Activated CD4-positive, alpha-beta T cell treated with anti-CD3 and anti-CD28 coated beads, Interleukin-2, Interleukin-4, amounts not matched to agents 100 ng/mL and 50 ng/mL, durations not matched to agents 16 hours and 8 hours (primary cell): ENCODE data around the gene IDI2.
"Not testable (repeated sequence)": the region's sequence is repeated elsewhere in the genome, so short reads cannot be mapped to it uniquely, and the experiment has no call there.

Experiments used
- DNase-seq: peaks from one replicate; pipeline ENCODE4 v3.0.0-alpha.2; 2020; ENCODE audit warnings: low spot score

IDI2 gene

DNA sequence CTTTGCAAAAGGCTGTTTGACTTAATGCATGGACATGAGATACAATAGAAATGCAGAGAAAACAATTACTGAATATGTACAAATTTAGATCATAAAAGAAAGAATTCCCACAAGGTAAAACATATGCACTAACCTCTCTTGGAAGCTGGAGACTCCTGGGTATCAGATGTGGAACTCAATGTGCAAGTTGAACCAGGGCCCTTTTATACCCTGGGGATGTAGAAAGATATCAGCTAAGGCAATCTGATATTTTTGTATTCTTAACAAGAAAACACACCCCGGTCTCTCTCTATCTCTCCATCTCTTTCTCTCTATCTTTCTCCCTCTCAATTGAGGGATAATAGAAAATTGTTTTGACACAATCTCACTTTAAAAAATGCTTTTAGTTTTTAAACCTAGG, at the start of gene IDI2:
IDI2 (minus strand) TSS at position 177 of the 400 bp plus-strand sequence. CDS start 1,136 bp downstream, outside the sequence.
- no peak for DNase-seq

GRCh38 chr10:1074748-1075308, 49.2 kb upstream of the IDI2 start:
- no peak for DNase-seq

DNA sequence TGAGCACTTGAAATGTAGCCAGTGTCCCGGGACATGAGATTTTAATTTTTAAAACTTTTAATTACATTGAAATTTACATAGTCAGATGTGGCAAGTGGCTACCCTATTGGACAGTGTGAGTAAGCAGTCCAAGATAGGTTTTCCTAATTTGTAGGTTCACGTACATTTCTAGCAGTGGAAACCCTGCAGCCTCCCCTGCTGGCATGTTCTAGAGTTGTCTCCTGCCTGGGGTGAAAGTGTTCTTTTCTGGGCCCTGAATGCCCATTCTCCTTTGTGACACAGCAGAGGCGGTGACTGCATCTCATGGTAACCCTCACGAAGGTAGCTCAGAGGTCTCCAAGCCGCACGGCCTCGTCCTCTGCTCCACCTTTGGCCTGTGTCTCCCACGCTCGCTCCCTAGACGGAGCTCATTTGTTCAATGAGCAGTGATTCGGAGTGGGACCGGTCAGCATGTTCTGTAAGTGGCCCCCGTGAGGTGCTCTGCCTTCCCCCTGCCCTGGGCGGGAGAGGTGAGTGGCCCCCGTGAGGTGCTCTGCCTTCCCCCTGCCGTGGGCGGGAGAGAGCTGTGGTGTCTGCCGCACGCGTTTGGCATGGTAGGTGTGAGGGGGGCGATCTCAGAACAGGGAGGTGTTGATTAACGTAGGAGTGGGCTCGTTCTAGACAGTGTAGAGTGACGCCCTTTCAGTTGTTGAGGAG, 48.5 kb upstream of the IDI2 start:
- DNase-seq = no peak

DNA sequence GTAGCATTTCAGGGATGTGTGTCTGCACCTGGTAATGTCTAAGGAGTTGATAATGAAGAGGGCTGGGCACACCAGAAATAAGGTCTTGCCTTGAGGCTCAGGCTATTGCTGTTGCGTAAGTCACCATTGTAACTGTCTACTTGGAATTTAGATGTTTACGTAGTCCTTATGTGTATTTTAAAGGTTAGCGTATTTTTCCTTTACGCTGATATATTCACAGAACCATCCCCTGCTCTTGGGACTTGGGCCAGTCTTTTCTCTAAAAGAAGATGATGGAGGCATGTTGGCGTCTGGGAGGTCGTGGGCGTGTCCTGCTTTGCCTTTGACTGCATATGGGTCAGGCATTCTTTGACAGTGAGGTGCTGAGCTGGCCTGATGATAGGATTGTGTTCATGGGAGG, 45.3 kb upstream of the IDI2 start:
- no peak for DNase-seq

DNA sequence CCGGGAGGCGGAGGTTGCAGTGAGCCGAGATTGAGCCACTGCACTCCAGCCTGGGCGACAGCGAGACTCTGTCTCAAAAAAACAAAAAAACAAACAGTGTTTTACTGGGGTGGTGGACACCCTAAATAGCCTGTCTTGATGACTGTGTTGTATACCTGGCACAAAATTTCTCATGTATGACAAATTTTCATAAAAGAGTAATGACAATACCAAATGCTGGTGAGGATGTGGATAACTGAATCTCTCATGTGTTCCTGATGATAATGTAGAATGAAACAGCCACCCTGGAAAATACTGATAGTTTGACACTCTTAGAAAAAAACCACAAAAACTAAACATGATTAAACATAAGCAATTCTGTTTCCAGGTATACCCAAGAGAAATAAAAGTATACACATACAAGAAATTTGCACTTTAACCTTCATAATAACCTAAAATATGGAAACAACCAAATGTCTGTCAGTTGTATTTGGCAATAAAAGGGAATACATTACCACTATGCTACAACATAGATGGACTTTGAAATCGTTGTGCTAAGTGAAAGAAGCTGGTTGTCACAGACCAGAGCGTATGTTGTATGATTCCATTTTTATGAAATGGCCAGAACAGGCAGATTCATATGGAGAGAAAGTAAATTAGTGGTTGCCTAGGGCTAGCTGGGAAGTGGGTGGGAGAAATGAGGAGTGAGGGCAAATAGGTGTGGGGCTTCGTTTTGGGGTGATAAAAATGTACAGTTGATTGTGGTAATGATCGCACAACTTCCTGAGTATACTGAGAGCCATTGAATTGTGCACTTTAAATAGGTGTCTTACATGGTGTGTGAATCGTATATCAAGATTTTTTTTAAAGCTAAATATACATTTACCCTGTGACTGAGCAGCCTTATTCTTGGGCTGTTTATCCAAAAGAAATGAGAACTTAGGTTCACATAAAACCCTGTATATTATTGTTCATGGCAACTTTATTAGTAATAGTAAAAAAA, 43.0 kb upstream of the IDI2 start:
- DNase-seq = no peak

- not testable (repeated sequence) for DNase-seq
These were observed 41.1 kb upstream of the IDI2 start for GRCh38 chr10:1066734-1067133.

DNA sequence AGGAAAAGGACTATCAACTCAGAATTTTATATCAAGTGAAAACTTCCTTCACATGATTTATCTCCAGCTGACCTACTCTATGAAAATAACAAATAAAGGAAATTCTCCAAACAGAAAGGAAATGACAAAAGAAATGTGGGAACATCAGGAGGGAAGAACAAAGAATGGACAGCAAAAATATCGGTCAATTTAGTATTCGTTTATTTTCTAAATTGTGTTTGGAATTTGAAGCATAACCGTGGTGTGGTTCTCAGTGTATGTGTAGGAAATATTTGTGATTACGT, 39.2 kb upstream of the IDI2 start:
- no peak for DNase-seq

DNA sequence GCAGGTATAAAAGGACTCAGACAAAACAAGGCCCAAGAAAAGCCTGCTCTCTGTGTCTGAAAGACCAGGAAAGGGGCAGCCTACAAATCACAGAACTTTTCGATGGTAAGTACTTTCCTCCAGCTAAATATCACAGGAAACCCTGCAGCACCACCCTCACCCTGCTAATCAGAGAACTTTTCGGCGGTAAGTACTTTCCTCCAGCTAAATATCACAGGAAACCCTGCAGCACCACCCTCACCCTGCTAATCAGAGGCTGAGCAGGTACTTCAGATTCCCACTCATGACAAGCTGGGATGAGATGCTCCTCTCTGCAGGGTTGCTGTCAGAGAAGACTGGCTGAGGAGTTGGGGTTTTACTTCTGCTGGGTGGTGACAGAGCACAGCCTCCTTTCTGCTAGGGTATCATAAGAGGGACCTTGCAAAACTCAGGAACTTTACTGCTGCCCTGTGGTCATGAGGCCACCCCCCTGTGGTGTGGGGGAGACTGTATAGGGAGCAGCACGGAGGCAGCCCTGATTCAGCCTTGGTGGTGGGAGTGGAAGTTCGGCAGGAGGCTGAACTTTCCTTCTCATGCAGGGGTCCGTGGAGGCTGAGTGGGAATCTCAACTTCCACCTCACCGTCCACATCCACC, 37.7 kb upstream of the IDI2 start:
- DNase-seq = no peak

DNA sequence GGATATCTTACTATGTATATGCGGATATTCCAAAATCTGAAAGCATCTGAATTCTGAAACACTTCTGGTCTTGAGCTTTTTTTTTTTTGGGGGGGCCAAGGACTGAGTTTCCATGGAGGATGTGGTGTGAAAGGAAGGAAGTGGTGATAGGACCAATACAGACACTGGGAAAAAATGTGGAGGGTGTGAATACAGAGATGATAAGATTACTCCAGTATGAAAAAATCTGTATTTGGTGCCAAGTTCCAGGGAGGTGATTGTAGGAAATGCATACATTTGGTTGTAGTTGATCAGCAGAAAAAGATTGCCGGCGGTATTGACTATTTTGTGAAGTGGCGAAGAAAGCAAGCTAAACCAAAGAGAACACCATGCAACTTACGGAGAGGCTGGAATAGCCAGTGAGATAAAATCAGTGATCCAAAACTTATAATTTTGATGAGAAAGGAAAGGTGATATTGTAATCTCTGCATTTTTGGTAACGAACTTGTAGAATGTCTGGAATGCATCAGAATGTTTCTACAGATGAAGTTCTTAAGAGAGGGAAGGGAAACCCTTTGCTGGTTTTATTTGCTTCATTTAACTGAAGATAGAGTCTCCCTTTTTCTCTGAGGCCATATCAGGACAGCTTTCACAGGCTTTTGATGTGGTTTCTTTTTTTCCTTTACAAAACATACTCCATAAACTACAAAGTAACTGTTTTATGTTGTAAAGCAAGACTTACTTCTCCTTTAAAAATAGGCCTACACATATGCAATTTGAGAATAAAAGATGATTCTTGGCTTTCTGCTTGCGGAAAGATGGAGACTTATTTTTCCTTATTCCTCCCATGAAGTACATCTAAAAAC, 36.5 kb upstream of the IDI2 start:
- DNase-seq = no peak

DNA sequence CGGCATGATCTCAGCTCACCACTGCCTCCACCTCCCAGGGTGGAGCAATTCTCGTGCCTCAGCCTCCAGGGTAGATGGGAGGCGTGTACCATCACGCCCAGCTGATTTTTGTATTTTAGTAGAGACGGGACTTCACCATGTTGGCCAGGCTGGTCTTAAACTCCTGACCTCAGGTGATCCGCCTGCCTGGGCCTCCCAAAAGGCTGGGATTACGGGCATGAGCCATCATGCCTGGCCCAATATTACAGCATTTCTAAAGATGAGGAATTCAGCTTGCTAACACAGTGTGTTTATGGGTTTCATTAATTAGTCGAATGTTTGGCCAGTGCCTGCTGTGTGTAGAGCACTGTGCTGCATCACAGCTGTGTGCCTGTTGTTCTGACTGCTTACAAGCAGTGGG, 34.2 kb upstream of the IDI2 start:
- no peak for DNase-seq

DNA sequence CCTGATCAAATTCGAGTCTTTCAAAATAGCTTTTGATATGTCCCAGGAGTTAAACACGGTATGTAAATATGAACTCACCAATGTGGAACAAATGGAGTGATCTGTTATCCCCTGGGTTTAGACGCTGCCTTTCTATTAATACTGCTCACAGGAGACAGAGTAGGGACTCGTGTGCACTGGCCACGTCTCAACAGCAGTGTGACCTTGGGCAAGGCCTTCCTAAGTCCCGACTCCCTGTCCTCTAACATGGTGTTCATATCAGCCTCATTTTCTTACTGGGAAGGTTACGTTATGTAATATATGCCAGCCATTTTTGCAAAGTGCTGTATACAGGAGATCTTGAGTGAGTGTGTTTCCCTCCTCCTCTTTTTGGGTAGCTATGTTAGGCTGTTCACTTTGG, 32.4 kb upstream of the IDI2 start:
- DNase-seq = no peak

DNA sequence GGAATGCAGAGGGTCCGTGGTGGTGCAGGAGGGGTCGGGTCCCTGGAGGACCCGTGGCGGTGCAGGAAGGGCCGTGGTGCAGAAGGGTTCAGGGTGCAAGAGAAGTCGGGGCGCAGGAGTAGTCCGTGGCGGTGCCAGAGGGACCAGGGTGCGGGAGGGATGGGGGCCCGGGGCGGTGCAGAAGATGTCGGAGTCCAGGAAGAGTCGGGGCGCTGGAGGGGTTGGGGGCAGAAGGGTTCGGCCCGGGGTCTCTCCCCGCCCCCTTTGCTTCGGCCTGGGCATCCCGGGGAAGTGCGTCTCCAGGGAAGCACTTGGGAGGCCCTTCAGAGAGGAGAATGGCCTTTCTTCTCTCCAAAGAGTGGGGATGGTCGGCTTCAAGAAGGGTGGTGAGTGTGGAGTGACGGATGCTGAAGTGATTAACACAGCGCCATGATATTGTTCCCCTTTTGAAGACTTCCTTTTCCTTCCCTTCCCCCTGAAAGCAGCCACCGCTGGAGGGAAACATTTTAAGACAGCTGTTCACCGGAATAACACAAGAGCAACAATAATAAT, 31.5 kb upstream of the IDI2 start:
- no peak for DNase-seq

DNA sequence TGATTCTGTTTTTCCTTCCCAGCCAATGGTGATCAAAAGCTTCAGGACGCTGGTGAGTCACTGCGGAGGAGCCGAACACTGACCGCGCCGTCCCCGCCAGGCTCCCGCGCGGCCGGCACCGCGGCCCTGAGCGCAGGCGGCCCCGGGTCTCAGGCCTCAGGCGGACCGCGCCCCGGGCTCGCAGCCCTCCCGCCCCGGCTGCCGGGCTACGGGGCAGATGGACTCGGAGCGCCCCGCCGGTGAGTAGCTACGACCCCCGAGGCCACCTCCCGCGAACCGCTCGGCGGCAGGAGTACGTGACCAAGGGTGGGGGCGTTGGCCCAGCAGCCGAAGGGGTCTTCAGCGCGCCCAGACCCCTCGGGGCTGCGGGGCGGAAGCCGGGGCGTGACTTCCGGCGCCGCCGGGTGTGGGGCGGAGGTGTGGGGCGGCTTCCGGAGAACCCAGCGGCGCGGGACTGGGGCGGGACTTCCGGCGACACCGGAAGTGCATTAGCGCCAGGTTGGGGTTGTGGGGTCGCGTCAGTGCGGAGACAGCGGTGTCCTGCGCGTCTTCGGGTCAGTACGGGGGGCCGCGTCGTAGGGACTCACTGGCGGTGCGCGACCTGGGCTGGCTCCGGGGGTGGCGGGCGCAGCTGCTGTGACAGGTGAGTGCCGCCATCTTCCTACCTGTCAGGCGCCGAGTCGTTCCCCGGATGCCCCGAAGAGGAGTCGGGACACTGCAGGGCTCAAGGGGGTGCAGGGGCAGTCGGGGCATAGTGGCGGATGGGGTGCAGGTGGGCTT, 30.9 kb upstream of the IDI2 start, which contains the start of gene WDR37:
WDR37 (plus strand) TSS at position 60 of the 780 bp plus-strand sequence. CDS start 15,771 bp downstream, outside the sequence.
- peak; percentile 87 for DNase-seq

DNA sequence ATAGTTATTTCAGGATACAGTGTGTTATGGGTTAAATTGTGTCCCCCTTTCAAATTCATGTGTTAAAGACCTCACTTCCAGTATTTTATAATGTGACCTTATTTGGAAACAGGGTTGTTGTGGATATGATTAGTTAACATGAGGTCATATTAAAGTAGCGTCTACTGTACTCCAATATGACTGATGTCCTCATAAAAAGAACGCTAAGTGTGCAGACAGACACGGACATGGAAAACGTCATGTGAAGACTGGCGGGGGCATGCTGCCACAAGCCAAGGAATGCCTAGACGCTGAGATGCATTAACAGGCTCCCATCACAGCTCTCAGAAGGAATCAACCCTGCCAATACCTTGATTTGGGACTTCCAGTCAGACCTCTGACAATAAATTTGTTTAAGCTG, 29.0 kb upstream of the IDI2 start:
- no peak for DNase-seq

DNA sequence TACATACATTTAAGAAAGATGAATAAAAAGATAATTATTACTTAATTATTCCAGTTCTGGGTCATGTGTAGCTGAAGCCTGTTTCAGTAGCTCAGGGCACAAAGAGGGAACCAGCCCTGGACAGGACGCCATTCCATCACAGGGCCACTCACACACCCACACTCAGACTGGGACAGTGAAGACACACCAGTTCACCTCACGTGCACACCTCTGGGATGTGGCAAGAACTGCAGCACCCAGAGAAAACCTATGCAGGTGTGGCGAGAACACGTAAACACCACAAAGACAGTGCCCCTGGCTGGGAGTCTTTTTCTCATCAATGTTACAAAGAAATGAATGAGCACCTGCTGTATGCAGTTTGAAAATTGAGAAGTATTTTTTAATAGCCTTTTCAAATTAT, 24.9 kb upstream of the IDI2 start:
- peak; percentile 56 for DNase-seq

- DNase-seq = no peak
These were observed 24.5 kb upstream of the IDI2 start for GRCh38 chr10:1050145-1050544.

GRCh38 chr10:1049425-1049958, 23.8 kb upstream of the IDI2 start:
- DNase-seq = no peak

DNA sequence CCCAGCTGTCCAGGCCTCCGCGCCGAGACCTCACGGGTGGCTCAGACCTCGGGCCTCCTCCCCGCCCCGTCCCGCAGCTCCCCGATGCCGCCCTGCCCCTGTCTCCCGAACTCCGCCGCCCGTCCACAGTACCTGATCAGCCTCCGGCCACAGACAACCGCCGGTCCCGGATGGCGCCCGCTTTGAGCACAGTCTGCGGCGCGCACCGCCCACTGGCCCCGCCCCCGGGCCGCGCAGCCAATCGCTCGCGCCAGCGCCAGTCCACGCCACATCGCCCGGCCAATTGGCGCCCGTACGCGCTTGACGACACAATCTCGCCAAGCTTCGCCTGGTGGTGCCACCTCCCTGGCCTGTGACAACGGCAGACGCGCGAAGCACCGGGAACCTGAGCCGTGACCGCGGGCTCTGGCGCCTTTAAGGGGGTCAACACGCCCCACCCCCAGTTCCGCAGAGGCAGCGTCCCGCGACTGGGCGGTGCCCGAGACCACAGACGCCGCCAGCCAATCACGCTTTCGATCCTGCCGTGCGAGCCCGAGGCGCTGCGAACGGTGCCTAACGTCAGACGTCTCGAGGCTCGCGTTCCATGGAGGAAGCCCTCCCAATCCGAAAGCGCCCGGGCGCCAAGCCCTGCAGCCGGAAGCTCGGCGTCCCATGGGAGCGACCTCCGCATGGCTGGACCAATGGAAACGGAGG, 23.2 kb upstream of the IDI2 start, which contains the start of gene IDI1:
IDI1 (minus strand) TSS at position 388 of the 693 bp plus-strand sequence; CDS start at position 272, 116 bp downstream.
- peak; percentile 99 for DNase-seq

GRCh38 chr10:1048349-1048731, 22.7 kb upstream of the IDI2 start:
- DNase-seq = peak; percentile 47
